Measurements from ENCODE around the gene FOXP1. TPM values are rescaled to one million over a fixed set of nuclear protein-coding genes. Genes with fewer than 3 reads are reported as not detected.
A peak's percentile ranks its signal among the peaks of the same experiment; 100 is the strongest.

Gene FOXP1
- total and polyA plus RNA-seq, 9 of the 15 experiments (the other 6 are each of a cell fraction or from before 2014, with no cell fraction given), result 7.7 to 34.5 (median 13.7) TPM

DNA sequence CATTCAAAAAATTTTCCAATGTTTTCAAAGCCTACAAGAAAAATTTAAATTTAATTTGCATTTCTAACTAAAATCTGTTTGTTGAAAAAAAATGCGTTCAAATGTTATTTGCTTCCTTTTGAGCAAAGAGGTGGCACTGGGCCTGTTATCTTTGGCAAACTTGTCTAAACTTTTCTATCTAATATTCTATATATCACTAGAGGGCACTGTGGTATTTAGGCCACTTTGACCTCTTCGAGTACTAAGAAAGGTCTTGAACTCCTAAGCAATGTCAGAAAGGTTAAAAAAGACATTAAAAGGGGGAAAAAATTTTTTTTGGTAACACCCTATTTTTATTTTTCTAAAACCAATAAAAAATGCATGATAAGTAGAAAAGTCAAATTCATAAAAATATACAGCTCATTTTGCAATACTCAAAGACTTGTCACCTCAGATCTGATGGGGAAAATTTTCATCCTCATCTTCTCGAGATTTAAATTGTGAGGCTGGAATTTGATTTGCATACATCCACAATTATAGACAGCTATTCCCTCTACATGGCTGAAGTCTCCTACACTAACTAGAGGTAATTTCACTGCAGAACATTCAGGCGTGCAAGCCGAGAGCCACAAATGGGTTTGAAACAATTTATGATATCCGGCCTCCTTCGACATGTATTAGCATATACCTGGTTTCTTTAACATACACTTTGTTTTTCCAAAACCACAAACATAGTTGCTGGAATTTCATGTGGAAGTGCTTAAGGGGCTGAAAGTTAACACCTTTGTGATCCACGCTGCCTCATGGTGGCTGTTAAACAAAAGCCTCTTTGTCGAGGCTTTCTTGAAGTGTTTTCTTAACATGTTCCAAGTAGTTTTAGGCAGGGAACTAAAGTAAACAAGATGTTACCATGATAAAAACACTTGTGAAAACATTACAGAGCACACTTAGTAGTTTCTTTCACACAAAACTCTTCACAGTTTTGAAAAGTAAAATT is 576.4 kb downstream of the FOXP1 start (continued):
- TF ChIP-seq, protein P1, sequence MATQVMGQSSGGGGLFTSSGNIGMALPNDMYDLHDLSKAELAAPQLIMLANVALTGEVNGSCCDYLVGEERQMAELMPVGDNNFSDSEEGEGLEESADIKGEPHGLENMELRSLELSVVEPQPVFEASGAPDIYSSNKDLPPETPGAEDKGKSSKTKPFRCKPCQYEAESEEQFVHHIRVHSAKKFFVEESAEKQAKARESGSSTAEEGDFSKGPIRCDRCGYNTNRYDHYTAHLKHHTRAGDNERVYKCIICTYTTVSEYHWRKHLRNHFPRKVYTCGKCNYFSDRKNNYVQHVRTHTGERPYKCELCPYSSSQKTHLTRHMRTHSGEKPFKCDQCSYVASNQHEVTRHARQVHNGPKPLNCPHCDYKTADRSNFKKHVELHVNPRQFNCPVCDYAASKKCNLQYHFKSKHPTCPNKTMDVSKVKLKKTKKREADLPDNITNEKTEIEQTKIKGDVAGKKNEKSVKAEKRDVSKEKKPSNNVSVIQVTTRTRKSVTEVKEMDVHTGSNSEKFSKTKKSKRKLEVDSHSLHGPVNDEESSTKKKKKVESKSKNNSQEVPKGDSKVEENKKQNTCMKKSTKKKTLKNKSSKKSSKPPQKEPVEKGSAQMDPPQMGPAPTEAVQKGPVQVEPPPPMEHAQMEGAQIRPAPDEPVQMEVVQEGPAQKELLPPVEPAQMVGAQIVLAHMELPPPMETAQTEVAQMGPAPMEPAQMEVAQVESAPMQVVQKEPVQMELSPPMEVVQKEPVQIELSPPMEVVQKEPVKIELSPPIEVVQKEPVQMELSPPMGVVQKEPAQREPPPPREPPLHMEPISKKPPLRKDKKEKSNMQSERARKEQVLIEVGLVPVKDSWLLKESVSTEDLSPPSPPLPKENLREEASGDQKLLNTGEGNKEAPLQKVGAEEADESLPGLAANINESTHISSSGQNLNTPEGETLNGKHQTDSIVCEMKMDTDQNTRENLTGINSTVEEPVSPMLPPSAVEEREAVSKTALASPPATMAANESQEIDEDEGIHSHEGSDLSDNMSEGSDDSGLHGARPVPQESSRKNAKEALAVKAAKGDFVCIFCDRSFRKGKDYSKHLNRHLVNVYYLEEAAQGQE (IDR thresholded peaks at IDR 0.05; ENCODE audit: borderline replicate concordance), result peak; percentile 37; the same call in 1 of the 2 replicates
- TF ChIP-seq, protein P1 (CRISPR knock-in tag; IDR thresholded peaks at IDR 0.05; ENCODE audit: low read depth), result no peak
- TF ChIP-seq NCOA6 (IDR thresholded peaks at IDR 0.05) (no peak), DMBX1 (CRISPR knock-in tag; IDR thresholded peaks at IDR 0.05; ENCODE audit: borderline replicate concordance) (no peak)
